Spleen (tissue), 11 donors: Measurements from ENCODE around the gene ADAP1. TPM values are rescaled to one million over a fixed set of nuclear protein-coding genes. Genes with fewer than 3 reads are reported as not detected.

Source experiments
- DNase-seq: peaks from one replicate; pipeline ENCODE4 v3.0.0-alpha.2; 2020
- H3K27ac ChIP-seq, 8 donors: fragments of 200-600 bp; sonication (generic) in 7 of 8; 1 replicate in 4 of 8; 2 replicates in 4 of 8; pipeline versions ENCODE4 v1.5.0 to v1.8.0; 2016 to 2021; ENCODE audit warnings: inconsistent platforms in 4 of 8, mild to moderate bottlenecking in 4 of 8, moderate library complexity in 1 of 8
- H3K27me3 ChIP-seq, 7 donors: fragments of 200-600 bp; sonication (generic) in 6 of 7; replicated peaks in 1 of 7; 1 replicate in 4 of 7; 2 replicates in 3 of 7; pipeline versions ENCODE4 v1.5.0 to v1.8.0; 2016 to 2021; ENCODE audit warnings: inconsistent platforms in 3 of 7, mild to moderate bottlenecking in 1 of 7
- H3K36me3 ChIP-seq, 6 donors: fragments of 200-600 bp; sonication (generic) in 5 of 6; 1 replicate in 4 of 6; 2 replicates in 2 of 6; pipeline versions ENCODE4 v1.5.0 to v1.8.0; 2016 to 2021; ENCODE audit warnings: inconsistent platforms in 2 of 6
- H3K4me1 ChIP-seq, 6 donors: fragments of 200-600 bp; sonication (generic) in 5 of 6; 1 replicate in 3 of 6; 2 replicates in 3 of 6; pipeline versions ENCODE4 v1.5.0 to v1.8.0; 2016 to 2021; ENCODE audit warnings: inconsistent platforms in 3 of 6
- H3K4me3 ChIP-seq, 8 donors: fragments of 200-600 bp; sonication (generic) in 7 of 8; 1 replicate in 4 of 8; 2 replicates in 4 of 8; pipeline versions ENCODE4 v1.5.0 to v1.8.0; 2016 to 2021; ENCODE audit warnings: inconsistent platforms in 4 of 8, mild to moderate bottlenecking in 4 of 8, moderate library complexity in 2 of 8
- H3K9me3 ChIP-seq, 8 donors: fragments of 200-600 bp; sonication (generic) in 7 of 8; 1 replicate in 4 of 8; 2 replicates in 4 of 8; pipeline versions ENCODE4 v1.5.0 to v1.8.0; 2016 to 2021; ENCODE audit warnings: inconsistent platforms in 4 of 8
- POLR2A ChIP-seq, 3 donors: fragments of 450-650 bp; IDR thresholded peaks; one replicate each; pipeline ENCODE4 v1.5.1; 2017; ENCODE audit warnings: antibody characterized with exemption in 3 of 3, mild to moderate bottlenecking in 1 of 3
- POLR2AphosphoS5 ChIP-seq, 3 donors: sonication (generic); formaldehyde crosslinking; IDR thresholded peaks; one replicate each; pipeline ENCODE4 v1.5.1; 2017; ENCODE audit warnings: antibody characterized with exemption in 3 of 3
- WGBS, 5 donors: extraction: QIAGEN DNeasy Blood & Tissue Kit in 3 of 5; methylation state at CpG; one replicate each; pipeline versions ENCODE4 v1.1.5 to v1.1.7; 2013 to 2018; 5-methylcytosine and 5-hydroxymethylcytosine counted together
- intact Hi-C: fragments of 100-400 bp; cut with DNase I; formaldehyde crosslinking; loops from one replicate; pipeline ENCODE4 v1.15.0; 2023; ENCODE audit warnings: low total_unique reads
- polyA plus RNA-seq, 3 donors: library from polyadenylated mRNA; stranded (reverse); fragments of 200-250 nt; gene quantifications; one replicate each; pipeline ENCODE4 v1.2.1, GENCODE V29; 2013
- total RNA-seq, 7 donors: library from RNA; depleted of rRNA in 3 of 7; stranded (reverse); fragments of >200 nt in 3 of 7; fragmentation: NEBNext Ultra II Directional in 4 of 7; extraction: Animal tissue kit (Norgen Biotek cat#: 25700) in 4 of 7; gene quantifications; one replicate each; pipeline versions ENCODE4 v1.1.0 to v1.2.1, GENCODE V29; 2016 to 2021
- TF ChIP-seq, protein P1 (sequence below), 11 experiments: fragments of 200-600 bp in 7 of 11; fragments of 450-650 bp in 4 of 11; sonication (generic) in 4 of 11; IDR thresholded peaks in 8 of 11; conservative IDR thresholded peaks in 3 of 11; 1 replicate in 7 of 11; 2 replicates in 4 of 11; pipeline versions ENCODE4 v1.4.0 to v1.8.0; 2016 to 2021; ENCODE audit warnings: antibody characterized with exemption in 11 of 11, inconsistent platforms in 4 of 11, mild to moderate bottlenecking in 1 of 11
- donor health status: healthy with polysubstance abuse.
- donor health status: DM: no; HTN: no; CAD: no; lungs with moderate emphysema.
- donor health status: DM: no; HTN: no; CAD: no.
- donor health status: Bipolar disorder and iron deficiency.
- donor health status: healthy.
- donor health status: DM: no; HTN: no; CAD: no.
- donor health status: DM: yes; HTN: yes; CAD: no.

Gene ADAP1
- total and polyA plus RNA-seq, 10 donors, result 8.7 to 38.6 (median 22.7) TPM

DNA sequence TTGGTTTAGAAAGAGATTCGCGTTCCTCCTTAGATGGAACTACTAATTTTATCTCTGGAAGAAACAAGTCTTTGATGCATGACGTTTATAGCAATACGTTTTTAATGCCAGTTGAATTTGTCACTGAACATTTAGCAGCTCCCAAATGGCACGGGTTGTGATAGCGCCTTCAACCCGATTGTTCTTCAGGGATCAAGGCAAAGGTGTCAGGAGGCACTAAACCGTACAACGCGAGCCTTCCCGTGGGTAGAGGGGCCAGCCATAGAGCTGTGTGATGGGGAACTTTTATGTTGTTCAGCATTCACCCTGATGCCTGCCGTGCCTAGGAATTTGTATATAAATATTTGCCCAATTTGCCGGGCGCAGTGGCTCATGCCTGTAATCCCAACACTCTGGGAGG lies 74.8 kb downstream of the ADAP1 start:
- TF ChIP-seq POLR2AphosphoS5 (IDR thresholded peaks at IDR 0.05) (no peak), POLR2A (IDR thresholded peaks at IDR 0.05) (no peak)
- TF ChIP-seq, protein P1, sequence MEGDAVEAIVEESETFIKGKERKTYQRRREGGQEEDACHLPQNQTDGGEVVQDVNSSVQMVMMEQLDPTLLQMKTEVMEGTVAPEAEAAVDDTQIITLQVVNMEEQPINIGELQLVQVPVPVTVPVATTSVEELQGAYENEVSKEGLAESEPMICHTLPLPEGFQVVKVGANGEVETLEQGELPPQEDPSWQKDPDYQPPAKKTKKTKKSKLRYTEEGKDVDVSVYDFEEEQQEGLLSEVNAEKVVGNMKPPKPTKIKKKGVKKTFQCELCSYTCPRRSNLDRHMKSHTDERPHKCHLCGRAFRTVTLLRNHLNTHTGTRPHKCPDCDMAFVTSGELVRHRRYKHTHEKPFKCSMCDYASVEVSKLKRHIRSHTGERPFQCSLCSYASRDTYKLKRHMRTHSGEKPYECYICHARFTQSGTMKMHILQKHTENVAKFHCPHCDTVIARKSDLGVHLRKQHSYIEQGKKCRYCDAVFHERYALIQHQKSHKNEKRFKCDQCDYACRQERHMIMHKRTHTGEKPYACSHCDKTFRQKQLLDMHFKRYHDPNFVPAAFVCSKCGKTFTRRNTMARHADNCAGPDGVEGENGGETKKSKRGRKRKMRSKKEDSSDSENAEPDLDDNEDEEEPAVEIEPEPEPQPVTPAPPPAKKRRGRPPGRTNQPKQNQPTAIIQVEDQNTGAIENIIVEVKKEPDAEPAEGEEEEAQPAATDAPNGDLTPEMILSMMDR (IDR thresholded peaks at IDR 0.05 in 8 of 11, conservative IDR thresholded peaks at IDR 0.05 in 3 of 11), result no peak
- intact Hi-C loops, result no loop called here
- no peak for DNase-seq
- peaks cover 22 to 86% (median 69%) of the 10 kb centered on the region in 6 donors for H3K4me1 ChIP-seq
- H3K27ac ChIP-seq, result no peak overlapping the region
- H3K9me3 ChIP-seq, result no peaks in the 10 kb centered on the region
- peaks cover 0 to 41% (median 0%) of the 10 kb centered on the region in 6 donors for H3K36me3 ChIP-seq
- H3K4me3 ChIP-seq, result no peak overlapping the region
- WGBS, 5 donors, result 80 to 94% (median 86%) methylated on average over 14 of the region's 14 CpGs
- H3K27me3 ChIP-seq, result no peaks in the 10 kb centered on the region

DNA sequence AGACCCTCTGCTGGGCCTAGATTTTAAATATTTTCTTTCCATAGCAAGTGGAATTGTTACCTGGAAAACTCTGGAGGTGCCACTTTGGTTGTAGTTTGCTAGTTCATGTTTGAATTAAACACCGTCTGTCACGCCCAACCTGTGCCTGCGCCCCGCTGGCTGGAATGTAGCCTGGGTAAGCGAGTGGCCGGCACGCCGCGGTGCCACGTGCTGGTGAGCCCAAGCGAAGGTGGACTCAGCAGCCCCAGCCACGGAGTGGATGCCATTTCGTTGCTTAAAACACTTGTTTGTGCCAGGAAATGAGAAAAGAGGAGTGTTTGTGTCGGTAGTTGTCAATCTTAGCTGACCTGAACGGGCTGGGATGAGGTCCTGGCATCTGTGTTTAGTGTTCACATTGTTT lies 75.4 kb downstream of the ADAP1 start:
- intact Hi-C loops, result no loop called here
- H3K9me3 ChIP-seq, result no peaks in the 10 kb centered on the region
- no peak overlapping the region for H3K4me3 ChIP-seq
- peak; percentile 80 for DNase-seq
- H3K36me3 ChIP-seq, result peaks cover 0 to 41% (median 0%) of the 10 kb centered on the region in 6 donors
- WGBS, 5 donors, result 88 to 93% (median 92%) methylated on average over 15 of the region's 15 CpGs
- H3K27ac ChIP-seq, result no peak overlapping the region
- no peaks in the 10 kb centered on the region for H3K27me3 ChIP-seq
- peaks cover 21 to 86% (median 64%) of the 10 kb centered on the region in 6 donors for H3K4me1 ChIP-seq
- TF ChIP-seq POLR2A (IDR thresholded peaks at IDR 0.05) (no peak), POLR2AphosphoS5 (IDR thresholded peaks at IDR 0.05) (no peak)
- TF ChIP-seq, protein P1 (IDR thresholded peaks at IDR 0.05 in 8 of 11, conservative IDR thresholded peaks at IDR 0.05 in 3 of 11), result no peak

DNA sequence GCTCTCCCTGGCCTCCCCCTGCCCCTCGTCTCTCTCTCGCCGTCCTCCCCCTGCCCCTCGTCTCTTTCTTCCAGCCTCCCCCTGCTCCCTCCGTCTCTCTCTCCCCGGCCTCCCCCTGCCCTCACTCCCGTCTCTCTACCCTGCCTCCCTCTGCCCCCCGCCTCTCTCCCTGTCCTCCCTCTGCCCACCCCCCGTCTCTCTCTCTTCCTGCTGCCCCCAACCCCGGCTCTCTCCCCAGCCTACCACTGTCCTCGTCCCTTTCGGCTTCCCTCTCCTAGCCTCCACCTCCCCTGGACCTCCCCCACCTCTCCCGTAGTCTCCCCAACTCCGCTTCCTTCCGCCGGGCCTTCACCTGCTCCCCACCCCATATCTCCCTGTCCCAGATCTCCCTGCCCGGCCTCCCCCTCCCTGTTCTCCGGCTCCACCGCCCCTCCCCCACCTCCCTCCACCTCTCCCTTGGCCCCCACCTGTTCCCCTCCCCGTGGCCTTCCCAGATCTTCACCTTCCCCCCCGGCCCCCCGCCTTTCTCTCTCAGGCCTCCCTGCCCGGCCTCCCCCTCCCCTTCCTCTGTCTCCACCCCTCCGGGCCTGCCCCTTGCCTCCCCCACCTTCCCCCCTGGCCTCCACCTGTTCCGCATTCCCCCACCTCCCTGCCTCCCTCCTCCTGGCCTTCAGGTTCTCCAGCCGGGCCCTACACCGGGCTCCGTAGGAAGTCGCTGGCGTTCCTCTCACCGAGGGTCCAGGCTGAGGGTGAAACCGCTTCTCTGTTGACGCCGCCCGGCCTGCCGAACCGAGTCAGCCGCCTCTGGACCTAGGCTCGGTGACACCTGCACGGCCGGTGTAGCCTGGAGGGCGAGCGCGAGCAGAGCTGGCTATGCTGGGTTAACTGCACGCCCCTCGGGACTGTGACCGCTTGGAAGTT lies 76.9 kb downstream of the ADAP1 start:
- H3K27ac ChIP-seq, result peak overlapping the region in 6 of 8 donors; percentile 74 to 93 (median 90)
- peaks cover 0 to 37% (median 4%) of the 10 kb centered on the region in 6 donors for H3K36me3 ChIP-seq
- H3K9me3 ChIP-seq, result no peaks in the 10 kb centered on the region
- H3K4me3 ChIP-seq, result peak overlapping the region; percentile 75 to 92 (median 80)
- peak; percentile 87 for DNase-seq
- peaks cover 25 to 86% (median 69%) of the 10 kb centered on the region in 6 donors for H3K4me1 ChIP-seq
- WGBS, 5 donors, result 9 to 25% (median 16%) methylated on average over 43 to 47 of the region's 47 CpGs
- intact Hi-C loops, result no loop called here
- TF ChIP-seq POLR2AphosphoS5 (IDR thresholded peaks at IDR 0.05), result peak in 1 of 3 donors; percentile 33
- TF ChIP-seq, protein P1 (IDR thresholded peaks at IDR 0.05 in 8 of 11, conservative IDR thresholded peaks at IDR 0.05 in 3 of 11), result no peak
- H3K27me3 ChIP-seq, result no peaks in the 10 kb centered on the region

DNA sequence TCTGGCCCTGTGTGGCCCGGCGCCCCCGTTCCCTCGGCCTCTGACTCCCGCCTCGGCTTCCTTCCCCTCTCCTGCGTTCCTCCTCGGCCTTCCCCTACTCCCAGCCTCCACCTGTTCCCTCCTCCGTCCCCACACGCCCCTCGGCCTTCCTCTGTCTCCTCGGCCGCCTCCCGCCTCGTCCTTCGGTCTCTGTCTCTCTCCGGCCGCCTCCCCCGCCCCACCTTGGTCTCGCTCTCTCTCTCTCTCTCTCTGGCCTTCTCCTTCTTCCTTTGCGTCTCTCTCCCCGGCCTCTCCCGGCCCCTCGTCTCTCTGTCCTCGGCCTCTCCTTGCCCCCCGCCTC lies 77.5 kb downstream of the ADAP1 start:
- intact Hi-C loops, result no loop called here
- H3K36me3 ChIP-seq, result peaks cover 0 to 37% (median 9%) of the 10 kb centered on the region in 6 donors
- TF ChIP-seq POLR2AphosphoS5 (IDR thresholded peaks at IDR 0.05) (no peak), POLR2A (IDR thresholded peaks at IDR 0.05) (no peak)
- TF ChIP-seq, protein P1 (IDR thresholded peaks at IDR 0.05 in 8 of 11, conservative IDR thresholded peaks at IDR 0.05 in 3 of 11), result no peak

More for the DNA sequence above, 77.5 kb downstream of the ADAP1 start:
- H3K27me3 ChIP-seq, result no peaks in the 10 kb centered on the region
- H3K4me3 ChIP-seq, result peak overlapping the region; percentile 75 to 92 (median 80)
- no peak for DNase-seq
- H3K4me1 ChIP-seq, result peaks cover 25 to 84% (median 69%) of the 10 kb centered on the region in 6 donors
- no peaks in the 10 kb centered on the region for H3K9me3 ChIP-seq
- 0 to 3% (median 1%) methylated on average over 24 to 26 of the region's 26 CpGs for WGBS, 5 donors
- H3K27ac ChIP-seq, result peak overlapping the region; percentile 74 to 93 (median 89)
